NCI-H510A treated with DMSO at 0.1 percent for 48 hours (cell line): Measurements from ENCODE around the gene STK11.
"Not testable (repeated sequence)": the region's sequence is repeated elsewhere in the genome, so short reads cannot be mapped to it uniquely, and the experiment has no call there.

ENCODE experiments used
- DNase-seq: peaks from one replicate; lab custom pipeline; 2025; lab: John Stamatoyannopoulos, UW

STK11 gene

DNA sequence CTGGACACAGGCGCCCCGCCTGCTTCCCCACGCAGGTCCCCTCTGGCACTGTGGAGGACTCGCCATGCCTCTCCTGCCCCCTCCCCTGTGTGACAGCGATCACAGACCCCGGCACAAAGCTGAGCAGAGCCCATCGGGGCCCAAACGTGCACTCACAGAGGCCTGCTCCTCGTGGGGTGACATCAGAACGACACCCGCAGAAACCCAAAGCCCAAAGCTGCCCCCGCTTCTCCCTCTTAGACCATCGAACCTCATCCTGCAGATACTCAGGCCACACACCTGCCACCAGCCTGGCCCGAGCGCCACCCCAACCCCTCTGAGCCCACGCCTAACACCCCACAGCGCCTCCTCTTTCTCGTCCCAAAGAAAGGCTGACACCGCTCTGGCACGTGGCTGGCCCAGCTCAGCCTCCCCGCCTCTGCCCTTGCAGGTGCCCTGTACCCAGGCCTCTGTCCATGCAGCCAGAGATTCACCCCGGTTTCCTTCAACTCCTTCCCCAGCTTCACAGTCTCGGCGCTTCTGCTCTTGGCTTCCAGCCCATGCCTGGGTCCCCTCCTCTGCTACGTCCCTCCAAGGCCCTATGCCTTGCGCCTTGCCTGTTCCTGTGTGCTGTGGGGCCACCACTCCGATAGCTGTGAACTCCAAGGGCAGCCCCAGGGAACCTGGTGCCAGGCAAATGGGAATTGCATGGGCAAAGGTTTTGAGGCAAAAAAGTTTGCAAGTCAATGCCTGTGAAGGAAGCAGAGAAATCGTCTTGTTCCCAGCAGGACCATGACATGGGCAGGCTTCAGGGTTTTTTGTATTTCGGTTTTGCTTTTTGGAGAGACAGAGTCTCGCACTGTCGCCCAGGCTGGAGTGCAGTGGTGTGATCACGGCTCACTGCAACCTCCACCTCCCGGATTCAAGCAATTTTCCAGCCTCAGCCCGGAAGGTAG, 33.1 kb downstream of the STK11 start:
- DNase-seq, result no peak

DNA sequence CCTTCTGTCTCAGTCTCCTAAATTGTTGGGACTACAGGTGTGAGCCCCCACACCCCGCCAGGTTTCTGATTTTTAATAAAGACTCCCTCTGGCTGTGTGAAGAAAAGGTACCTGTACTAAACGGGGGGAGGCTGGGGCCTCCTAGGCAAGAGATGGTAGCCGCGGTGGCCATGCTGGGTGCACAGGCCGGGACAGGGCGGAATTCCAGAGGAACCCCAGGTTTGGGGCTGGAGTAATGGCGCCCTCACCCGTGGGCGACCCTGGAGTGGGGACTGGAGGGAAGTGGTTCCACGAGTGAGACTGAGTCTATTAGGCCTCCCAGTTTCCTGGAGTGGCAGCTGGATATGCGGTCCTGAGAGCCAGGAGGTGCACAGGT, 33.8 kb downstream of the STK11 start:
- DNase-seq, result no peak

DNA sequence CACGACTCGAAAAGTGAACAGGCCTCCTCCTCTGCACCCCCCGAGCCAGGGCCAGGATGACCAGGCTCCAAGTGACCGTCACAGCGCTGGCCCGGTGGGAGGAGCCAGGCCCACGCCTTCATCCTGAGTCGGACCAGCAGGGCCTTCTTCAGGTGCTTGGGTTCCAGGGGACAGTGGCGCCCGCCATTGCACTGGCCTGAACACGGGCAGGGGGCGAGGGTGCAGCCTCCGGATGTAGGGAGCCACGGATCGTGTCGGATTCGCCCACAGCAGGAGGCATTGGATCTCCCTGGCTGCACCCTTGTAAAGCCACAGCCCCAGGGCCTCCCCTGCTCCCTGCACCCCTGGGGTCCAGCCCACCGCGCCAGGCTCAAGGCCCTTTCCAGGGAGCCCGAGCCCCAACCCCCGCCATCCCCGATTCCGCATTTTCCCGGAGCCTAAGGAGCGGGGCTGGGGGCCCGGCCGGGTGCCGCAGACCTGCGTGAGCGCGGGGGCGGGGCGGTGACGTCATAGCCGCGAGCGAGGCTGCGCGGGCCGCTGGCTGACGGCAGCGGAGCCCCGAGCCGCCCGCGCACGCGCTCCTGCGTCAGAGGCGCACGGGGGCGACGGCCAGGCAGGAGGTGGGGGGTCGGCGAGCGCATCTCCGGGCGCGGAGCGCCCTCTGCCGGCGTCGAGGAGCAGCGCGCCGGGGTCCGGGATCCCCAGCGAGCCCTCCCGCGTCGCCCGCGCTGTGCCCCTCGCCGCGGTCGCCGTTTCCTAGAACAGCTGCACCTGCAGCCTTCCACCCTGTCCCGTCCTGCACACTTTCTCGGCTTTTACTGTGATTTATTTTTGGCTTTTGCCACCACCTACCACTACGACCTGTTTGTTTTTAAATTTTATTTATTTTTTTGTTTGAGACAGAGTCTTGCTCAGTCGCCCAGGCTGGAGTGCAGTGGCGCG, 34.5 kb downstream of the STK11 start:
- DNase-seq, result peak; percentile 47

DNA sequence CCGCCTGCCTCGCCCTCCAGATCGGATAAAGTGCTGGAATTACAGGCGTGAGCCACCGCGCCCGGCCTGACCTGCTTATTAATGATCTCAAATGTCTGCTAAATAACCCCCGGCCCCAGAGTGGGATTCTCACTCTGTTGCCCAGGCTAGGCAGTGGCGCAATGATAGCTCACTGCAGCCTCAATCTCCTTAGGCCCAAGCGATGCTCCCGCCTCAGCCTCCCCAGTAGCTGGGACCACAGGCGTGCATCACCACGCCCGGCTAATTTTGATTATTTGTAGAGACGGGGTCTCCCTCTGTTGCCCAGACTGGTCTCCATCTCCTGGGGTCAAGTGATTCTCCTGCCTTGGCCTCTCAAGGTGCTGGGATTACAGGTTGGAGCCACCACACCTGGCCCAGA, 35.3 kb downstream of the STK11 start:
- DNase-seq, result no peak

DNA sequence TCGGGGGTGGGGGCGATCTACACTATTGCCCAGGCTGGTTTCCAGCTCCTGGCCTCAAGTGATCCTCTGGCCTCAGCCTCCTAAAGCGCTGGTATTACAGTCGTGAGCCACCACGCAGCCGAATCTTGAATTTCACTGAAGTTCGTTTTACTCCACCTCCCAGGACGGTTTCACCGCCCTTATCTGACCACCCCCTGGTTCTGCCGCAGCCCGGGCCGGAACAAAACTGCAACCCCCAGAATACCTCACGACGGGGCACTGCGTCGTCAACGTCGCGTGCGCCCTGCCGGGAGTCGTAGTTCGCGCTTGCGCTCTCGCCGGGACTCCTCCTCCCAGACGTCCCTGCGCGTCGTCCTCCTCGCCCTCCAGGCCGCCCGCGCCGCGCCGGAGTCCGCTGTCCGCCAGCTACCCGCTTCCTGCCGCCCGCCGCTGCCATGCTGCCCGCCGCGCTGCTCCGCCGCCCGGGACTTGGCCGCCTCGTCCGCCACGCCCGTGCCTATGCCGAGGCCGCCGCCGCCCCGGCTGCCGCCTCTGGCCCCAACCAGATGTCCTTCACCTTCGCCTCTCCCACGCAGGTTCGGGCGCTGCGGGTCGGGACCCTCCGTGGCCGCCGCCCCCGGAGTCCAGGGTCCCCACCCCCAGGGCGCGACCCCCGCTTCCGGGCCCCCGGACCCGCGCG, 36.0 kb downstream of the STK11 start, which contains the start of gene ATP5F1D:
ATP5F1D (plus strand) TSS at position 335 of the 679 bp plus-strand sequence; CDS start at position 435, 100 bp downstream.
- peak; percentile 76 for DNase-seq

DNA sequence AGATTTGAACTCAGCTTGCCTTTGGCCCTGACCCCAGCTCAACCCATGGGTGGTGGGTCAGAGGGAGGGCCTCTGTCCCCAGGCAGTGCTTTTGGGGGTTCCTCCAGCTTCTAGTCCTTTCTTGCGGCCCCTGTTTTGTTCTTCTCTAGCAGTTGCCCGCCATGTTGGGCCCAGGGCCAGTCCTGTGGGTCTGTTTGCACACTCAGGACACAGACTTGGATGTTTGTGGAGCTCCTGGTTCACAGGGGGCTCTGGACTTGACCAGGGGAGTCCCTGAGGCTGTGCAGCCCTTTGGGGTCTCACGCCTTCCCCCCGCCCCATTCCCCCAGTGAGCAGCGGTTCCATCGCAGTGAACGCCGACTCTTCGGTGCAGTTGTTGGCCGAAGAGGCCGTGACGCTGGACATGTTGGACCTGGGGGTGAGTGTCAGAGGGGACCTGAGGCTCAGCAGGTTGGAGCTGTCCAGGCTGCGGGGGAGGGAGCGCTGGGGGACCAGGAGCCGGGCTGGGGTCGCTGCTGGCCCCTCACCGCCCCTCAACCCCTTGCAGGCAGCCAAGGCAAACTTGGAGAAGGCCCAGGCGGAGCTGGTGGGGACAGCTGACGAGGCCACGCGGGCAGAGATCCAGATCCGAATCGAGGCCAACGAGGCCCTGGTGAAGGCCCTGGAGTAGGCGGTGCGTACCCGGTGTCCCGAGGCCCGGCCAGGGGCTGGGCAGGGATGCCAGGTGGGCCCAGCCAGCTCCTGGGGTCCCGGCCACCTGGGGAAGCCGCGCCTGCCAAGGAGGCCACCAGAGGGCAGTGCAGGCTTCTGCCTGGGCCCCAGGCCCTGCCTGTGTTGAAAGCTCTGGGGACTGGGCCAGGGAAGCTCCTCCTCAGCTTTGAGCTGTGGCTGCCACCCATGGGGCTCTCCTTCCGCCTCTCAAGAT, 38.5 kb downstream of the STK11 start:
- DNase-seq, result peak; percentile 56

DNA sequence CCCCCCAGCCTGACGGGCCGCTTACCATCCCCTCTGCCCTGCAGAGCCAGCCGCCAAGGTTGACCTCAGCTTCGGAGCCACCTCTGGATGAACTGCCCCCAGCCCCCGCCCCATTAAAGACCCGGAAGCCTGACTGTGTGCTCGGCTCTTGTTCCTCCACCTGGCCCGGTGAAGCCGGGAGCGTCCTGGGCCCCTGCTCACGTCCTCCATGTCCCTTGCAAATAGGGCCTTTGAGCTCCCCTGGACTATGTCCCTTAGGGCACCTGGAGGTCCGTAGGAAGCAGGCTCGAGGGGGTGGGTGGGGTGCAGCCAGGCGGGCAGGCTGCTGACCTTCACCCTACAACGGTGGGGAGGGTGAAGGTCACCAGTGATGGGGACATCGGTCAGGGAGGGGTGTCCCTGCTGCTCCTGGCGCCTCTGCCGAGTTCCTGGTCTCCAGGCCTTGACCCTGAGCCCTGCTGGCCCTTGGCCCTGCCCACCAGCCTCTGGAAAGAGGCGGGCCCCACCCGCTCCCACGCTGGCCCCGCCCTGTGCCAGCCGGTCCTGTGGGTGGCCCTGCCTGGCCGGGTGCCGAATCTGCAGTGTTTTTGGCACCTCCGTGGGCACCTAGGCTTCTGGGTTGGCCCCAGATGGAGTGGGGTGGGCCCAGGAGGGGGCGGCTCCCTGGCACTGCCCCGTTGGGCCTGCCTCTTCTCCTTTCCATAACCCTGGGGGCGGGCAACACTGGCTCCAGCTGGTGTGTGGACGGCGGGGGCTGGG, 39.3 kb downstream of the STK11 start:
- no peak for DNase-seq

DNA sequence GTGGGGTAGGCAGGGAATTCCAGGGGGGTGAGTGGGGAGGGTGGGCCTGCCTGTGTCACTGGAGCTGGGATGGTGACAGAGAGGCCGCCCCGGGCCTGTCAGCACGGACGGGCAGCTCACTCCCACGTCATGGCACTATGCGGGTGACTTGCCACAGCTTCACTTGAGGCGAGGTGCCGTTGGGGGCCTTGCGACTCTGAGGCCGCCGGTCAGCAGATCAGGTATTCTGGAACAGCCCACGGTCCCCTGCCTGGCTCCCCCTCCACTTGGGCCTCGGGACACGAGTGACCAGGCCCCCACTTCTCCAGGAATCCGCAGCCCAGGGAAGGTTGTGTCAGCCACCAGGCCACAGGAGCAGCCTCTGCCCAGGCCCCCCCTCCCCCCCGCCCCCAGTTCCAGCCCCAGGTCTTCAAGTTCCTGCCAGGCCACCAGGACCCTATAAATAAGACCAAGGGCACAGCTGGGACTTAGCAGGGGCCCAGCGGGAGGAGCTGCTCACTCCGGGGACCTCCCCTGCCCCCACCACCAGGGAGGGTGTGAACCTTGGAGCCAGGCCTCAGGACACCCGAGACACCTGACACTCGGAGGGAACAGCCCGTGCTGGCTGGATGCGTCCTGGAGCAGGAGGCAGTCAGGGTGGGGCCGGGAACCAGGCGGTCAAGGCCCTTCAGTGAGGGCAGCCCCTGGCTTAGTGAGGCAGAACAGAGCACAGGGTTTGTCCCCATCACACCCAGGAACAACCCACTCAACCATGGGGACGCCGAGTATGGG, 40.1 kb downstream of the STK11 start:
- no peak for DNase-seq

DNA sequence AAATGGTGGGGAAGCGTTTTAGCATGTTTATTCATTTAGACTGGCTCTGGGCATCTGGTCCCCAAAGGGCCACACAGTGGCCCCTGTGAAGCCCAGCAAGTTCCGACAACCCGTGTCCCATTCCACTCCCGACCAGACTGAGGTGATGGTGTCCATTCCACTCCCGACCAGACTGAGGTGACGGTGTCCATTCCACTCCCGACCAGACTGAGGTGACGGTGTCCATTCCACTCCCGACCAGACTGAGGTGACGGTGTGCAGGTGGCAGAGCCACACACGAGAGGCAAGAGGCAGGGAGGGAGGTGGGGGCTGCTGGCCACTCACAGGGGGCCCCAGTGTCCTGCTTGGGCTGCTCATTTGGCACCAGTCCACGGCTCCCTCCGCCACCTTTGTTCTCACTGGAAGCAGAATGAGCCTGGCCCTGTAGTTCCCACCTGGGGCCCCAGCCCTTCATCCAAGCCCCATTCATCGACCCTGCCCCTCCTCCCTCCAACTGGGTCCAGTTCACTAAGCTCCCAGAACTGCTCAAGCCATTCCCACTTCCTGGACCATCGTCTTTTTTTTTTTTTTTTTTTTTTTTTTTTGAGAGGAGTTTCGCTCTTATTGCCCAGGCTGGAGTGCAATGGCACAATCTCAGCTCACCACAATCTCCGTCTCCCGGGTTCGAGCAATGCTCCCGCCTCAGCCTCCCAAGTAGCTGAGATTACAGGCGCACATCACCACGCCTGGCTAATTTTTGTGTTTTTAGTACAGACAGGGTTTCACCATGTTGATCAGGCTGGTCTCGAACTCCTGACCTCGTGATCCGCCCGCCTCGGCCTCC, 40.9 kb downstream of the STK11 start:
- DNase-seq, result not testable (repeated sequence)

DNA sequence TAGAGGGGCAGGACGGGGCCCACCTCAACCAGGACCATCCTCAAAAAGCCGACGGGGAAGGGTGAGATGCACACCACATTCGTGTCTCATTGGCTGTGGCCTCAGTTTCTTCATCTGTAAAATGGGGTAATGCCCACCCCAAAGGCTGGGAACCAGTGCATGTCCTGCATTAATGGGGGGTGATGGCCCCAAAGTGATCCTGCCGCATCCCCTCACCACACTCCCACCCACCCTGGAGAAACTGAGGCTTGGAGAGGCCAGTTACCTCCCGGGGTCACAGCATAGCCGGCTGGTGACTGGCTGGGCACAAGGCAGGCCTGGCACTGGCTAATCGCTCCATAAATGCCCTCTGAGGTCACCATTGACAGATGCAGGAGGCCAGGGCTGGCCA, 42.2 kb downstream of the STK11 start:
- no peak for DNase-seq

DNA sequence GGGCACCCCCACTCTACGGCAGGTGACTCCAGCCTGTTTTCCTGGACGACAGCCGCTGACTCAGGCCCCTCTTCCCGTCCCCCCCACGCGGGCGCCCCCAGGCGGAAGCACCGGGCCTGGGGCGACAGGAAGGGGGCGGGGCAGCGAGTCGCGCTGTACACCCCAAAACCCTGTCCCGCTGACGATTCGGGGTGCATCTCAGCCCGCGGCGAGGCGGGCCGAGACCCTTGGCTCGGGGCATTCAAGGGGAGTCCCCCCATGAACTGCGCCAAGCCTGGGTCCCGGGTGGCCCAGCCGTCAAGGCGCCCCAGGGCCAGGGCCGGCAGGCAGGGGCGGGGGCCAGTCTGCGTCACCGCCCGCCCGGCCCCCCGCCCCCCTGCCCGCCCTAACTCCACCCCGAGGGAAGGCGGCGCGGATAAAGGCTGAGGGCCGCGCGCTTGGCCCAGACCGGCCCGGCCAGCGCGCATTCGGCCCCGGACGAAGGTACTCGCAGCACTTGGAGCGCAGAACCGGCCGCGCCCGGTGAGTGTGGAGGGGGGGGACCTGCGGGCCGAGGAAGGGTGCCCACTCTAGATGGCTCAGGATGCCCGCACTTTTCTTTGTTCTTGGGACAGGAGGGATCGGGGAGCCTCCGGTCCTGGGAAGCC, 42.7 kb downstream of the STK11 start, which contains the start of gene MIDN:
MIDN (plus strand) TSS at position 445 of the 647 bp plus-strand sequence. CDS start 1,714 bp downstream, outside the sequence.
- peak; percentile 54 for DNase-seq

DNA sequence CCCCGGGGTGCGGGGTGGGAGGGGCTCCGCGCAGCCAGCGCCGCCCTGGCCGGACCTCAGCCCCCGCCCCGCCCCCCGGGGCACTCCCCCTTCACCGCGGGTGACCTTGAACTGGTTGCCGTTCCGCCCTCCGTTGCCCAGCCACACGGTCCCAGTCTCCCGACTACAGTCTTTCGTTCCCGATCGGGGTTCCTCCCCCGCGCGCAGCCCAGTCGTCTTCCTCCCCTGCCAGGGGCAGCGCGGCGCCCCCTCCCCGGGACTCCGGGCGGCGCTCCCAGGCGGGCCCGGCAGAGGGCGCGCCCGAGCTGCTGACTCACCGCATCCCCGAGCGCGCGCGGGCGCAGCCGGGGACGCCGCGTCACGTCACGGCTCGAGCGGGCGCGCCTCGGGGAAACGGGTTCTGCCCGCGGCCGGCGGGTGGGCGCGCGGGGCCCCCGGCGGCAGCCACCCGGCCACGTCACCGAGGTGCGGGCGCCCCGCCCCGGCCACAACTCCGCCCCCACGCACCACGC, 43.3 kb downstream of the STK11 start:
- peak; percentile 54 for DNase-seq

DNA sequence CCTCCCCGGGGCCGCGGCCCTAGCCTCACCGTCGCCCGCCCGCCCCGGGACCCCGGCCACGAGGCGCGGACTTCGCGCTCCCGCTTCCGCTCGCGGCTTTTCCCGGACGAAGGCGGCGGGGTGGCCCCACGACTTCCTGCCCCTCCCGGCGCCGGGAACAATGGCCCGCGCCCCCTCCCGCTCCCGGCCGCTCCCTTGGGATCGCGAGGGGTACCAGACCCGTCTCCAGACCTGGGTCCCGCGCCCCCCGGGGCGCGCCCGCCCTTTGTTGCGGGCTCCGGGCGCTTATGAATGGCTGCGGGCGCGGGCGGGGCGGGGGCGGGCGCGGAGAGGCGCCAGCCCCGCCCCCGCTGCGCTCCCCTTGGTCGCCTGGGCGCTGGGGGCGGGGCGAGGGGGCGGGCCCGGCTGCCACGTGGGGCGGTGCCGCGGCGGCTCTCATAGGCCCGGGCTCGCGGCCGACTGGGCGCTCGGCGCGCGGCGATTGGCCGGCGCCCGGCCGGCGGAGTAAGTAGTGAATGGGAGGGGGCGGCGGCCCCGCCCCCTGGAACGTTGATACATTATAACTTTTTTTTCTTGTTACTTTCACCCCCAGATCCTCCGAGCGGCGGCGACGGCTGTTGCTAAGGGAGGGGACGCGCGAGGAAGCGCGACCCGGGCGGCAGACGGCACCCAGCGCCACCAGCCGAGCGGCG, 43.9 kb downstream of the STK11 start:
- peak; percentile 67 for DNase-seq

DNA sequence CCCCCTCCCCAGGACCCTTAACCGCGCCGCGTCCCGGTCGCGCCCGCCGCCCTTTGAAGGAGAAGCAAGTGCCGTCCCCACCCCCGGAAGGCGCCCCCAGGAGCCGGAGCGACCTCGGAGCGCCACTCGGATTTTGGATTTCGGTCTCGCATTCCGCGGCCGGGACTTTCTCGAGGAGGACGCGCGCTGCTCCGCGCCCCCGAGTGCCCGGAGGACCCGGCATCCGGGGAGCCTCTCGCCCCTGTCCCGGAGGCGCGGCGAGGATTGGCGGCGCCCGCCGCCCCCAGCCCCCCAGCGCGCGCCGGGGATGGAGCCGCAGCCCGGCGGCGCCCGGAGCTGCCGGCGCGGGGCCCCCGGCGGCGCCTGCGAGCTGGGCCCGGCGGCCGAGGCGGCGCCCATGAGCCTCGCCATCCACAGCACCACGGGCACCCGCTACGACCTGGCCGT, 44.4 kb downstream of the STK11 start:
- DNase-seq, result no peak

DNA sequence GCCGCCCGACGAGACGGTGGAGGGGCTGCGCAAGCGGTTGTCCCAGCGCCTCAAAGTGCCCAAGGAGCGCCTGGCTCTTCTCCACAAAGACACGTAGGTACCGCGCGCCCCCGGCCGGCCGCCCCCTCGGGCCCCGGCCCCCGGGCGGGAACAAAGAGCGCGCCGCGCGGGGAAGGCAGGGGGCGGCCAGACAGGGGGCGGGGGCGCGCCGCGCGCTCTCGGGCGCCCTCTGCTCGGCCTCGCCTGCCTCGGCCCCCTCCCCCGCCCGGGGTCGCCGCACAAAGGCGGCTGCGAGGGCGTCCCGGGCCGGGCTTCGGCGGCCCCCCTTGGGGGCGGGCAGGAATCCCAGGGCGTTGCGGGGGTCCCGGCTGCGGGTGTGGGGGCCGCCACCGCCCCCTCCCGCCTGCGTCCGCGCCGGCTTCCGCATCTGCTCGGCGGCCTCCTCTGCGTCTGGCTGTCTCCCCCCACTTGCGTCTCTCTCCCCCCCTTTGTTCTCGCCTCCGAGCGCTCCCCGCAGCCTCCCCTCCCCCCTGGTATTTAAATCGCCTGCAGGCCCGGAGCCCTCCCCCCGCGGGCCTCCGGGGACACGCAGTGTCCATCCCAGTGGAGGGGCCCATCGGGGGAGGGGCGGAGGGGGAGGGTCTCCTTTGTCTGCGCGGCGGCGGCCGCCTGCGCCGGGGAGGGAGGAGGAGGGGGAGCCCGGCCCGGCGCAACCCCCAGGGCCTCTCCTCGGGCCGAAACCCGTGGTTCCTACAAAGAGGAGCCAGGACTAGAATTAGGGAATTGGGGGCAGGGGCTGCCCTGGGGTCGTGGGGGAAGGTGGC, 45.1 kb downstream of the STK11 start:
- DNase-seq, result no peak
